Stimulated activated CD4-positive, alpha-beta T cell treated with anti-CD3 and anti-CD28 coated beads, Interleukin-15, amount 100 ng/mL, for 1 hour (primary cell): ENCODE measurements around the gene KAZALD1.

ENCODE experiments used
- DNase-seq, 2 donors: peaks; one replicate each; pipeline ENCODE4 v3.0.0-alpha.2; 2020; ENCODE audit warnings: low read depth in 1 of 2, low spot score in 1 of 2

Gene KAZALD1

DNA sequence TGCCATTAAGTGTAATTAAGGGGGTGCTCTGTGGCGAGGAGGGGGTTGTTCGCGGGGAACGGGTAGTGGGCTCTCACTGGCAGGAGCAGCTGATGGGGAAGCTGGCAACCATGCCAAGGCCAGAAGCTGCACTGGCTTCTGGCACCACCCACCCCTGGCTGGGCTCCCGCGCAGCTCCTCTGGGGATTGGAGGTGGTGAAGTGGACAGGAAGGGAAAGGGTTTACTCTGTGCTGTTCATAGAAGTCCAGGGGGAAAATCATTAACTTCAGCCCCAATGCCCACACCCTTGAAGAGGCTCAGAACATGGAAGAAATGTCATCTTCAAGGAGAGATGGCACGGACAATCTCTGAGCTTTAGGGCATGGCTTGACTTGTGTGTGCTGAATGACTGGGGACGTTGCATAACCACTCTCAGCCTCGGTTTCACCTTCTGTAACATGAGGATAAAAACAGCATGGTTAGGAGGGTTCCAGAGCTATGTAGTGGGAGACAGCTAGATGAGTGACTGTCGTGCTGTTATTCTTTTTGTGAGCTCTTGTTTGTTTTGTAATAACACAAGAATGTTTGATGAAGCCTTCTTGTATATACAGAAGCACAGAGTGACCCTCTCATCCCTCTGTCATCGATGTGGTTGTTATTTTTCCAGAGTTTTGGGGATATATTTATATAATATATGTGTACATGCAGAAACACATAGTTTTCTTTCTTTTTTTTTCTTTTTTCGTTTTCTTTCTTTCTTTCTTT, 29.9 kb downstream of the KAZALD1 start:
- no peak for DNase-seq

DNA sequence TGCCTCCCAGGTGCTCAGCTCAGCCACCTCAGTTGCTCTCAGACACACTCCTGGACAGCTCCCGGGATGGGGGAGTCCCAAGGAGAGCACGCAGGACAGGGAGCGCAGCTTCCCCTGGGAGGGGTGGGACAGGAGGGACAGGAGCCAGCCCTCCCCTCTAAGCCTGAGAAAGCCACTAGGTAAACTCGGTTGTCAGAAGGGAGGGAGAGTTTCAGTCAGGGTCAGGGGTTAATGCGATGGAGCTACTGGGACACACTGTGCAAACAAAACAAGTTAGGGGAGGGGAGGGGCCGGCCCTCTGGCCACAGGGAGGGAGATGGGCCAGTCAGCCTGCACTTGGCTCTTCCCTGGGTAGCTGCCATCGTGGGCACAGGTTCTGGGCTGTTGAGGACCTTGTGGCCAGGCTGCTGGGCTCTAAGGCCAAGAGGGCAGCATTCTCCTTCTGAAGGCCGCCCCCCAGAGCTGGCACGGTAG, 31.1 kb downstream of the KAZALD1 start:
- DNase-seq: no peak

DNA sequence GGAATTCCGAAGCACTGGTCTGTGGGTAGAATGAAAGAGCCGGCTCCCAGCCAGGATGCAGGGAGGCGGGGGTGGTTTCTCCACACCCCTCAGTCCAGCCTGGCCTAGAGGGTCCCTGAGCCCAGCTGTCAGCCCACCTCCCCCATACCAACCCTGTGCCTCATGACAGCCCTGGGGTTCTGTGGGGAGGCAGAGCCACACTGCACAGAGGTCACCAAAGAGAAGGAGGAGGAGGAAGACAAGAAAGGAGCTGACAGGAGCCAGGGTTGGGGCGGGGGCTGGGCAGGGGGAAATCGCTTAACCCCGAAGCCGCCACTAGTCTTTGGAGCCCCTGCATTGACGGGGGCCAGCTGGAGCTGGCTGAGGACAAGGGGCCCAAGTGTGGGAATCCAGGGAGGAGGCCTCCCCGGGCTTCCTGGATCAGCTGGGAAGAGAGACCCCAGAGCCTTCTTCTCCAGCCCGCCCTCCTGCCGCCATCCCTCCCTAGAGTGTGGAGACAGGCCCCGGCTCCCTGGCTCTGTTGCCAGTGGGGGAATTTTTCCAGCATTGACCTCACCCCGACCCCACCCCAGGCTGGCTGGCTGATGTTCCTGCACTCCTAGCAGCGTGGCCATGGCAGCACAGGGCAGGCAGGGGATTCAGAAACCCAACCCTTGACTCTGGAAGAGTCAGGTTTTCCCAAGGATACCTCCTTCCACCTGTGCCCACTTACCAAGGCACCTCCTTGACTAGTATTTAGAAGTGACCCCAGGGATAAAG, 32.5 kb downstream of the KAZALD1 start:
- no peak for DNase-seq

DNA sequence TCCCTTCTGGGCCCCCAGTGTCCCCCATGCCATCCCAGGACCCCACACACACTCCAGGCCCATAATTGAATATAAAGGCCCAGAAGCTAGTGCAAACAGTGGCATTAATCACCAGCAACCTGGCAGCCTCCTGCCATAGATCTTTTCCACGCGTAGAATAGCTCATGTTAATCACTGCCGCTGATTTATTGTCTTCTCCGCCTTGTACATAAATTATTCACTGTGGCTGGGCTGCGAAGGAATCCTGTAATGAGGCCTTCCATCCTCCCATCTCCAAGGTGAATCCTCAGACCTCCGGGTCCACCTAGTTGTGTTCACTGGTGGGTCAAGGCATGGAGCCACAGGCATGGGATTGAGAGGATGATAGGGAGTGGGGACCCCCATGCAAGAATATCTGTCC, 33.2 kb downstream of the KAZALD1 start:
- no peak for DNase-seq

DNA sequence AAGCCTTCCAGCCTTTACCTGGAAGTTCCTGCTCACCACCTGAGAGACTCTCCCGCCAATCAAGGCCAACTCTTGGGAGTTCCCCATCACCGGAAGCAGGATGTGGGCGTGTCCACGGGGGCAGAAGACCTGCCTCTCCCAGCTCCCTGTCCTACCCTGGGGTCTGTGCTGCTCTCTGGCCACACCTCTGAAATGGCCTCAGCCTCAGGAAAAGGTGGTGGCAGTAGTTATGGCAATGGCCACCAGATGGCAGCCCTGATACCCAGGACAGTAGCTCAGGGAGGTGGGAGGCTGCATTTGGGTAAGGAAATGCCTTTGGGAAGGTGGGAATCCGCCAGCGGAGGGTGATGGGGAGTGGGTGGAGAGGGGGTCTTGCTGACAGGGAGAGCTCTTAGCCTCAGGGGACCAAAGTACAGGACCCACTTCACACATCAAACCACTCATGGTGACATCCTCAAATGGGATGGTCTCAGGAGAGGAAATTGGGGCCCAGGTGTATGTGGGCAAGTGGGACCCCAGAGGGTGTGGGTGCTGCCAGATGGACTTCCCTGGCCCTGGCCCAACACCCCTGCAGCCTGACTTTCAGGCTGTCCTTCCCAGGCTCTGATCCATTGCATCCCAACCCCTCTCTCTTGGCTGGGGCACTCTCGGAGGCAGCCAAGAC, 33.9 kb downstream of the KAZALD1 start:
- peak; percentile 43 to 59 for DNase-seq

DNA sequence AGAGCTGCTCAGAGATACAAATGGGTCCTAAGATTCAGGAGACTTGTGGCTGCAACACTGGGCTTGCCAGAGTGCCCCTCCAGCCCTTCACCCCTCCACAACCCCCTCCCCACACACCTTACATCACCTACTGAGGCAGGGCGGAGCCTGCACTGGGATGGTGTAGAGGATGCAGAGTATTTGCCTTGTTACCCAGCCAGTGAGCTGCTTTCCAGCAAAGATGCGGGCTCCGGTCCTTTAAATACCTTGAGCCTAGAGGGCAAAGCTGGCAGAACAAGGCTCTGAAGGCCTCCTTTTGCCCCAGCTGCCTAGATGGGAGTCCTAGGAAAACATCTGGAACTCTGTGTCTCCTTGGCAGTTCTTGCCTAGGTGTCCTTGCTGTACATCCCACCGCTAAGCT, 34.6 kb downstream of the KAZALD1 start:
- DNase-seq: no peak

DNA sequence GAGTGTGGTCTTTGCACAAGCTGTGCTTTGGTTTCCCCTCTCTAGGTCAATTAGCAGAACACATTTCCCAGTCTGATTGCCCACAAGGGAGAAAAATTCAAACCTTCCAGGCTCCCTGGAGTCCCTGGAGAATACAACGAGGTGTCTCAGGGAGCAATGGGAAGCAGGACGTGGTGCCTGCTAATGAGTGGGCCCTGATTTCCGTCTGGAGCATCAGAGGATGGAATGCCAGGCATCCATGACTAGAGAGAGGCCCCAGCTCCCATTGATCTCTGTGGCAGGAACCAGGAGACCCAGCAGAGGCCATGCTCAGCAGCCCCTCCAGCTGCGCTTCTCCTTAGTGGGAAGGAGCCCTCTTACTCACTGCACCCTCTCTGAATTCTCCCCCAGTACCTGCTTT, 36.1 kb downstream of the KAZALD1 start:
- no peak for DNase-seq

DNA sequence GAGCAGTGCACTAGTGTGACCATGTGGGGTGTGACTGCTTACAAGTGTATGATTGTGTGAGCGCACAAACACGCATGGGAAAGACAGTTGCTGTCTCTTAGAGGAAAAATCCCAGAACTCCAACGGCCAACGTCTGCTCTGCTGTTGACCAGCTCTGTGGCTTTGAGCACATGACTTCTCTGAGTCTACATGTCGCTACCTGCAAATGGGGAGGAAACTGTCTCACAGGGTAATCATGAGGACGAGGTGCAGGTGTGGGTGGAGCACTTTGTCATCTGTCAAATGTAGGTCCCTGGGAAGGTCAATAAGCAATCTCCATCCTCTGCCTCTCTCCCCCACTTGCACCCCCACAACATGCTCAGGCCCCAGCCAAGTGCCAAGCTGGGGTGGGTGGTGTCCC, 38.1 kb downstream of the KAZALD1 start:
- no peak for DNase-seq

DNA sequence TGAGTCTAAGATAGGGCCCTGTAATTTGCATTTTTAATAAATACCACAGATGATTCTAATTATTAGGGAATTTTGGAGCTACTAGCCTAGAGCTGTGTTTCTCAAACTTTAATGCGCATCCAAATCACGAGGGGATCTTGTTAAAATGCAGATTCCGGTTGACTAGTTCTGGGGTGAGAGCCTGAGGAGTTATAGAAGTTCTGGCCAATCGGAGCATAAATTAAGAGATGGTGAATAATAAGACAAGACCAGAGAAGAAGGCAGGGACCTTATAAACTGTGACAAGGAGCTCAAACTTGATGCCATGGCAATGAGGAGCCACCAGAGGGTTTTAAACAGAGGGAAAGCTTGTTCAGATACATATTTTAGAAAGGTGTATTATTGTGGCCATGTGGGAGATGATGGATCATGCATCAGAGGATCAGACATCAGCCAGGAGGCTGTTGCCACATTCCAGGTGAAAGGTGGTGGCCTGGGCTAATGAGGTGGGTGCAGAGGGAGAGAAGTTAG, 39.6 kb downstream of the KAZALD1 start:
- DNase-seq: no peak

DNA sequence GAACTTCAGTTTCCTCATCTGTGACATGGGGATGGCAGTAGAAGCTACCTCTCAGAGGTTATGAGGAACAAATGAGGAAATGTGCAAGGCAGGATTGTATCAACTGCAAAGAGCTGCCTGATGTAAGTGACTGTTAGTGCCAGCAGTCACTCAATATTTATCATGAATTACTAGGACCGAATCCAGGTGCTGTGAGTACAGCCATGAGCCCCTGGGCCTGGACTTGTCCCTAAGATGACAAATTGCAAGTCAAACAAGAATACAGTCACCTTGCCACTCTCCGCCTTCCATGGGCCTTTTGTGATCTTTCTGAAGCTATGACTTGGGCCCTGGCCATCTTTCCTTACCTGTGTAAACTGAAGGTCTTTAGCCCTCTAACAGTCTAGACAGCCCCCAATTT, 41.6 kb downstream of the KAZALD1 start:
- no peak for DNase-seq

DNA sequence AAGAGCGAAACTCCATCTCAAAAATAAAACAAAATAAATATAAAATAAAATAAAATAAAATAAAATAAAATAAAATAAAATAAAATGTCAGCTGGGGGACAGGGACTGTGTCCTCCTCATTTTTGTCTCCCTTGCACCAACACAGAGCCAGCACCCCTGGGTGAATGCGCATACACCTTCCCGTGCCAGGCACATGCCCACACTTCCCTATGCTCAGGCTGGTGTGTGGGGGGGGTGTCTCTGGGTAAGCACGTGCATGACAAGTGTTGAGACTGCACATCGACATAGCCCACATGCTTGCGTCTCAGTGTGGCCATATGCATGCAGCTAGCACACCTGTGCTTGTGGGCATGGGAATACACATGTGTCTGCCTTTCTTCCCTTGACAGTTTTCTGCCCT, 44.6 kb downstream of the KAZALD1 start:
- no peak for DNase-seq

DNA sequence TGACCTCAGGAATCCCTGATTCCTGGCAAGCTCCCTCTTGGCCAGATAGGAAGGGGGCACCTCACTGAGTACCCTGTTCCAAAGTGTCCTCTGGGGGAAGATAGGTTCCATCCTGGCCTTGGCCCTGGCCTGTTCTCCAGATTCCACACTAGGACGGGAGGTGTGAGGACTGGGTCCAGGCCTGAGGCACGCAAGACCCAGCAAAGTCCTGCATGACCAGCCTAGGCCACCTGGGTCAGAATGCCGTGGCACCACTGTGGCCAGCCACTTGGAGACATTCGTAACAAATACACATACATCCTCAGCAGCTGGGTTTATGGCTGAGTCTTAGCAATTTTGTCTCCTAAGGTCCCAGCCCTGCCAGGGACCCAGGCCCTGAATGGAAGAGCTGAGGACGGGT, 46.0 kb downstream of the KAZALD1 start:
- DNase-seq: no peak

DNA sequence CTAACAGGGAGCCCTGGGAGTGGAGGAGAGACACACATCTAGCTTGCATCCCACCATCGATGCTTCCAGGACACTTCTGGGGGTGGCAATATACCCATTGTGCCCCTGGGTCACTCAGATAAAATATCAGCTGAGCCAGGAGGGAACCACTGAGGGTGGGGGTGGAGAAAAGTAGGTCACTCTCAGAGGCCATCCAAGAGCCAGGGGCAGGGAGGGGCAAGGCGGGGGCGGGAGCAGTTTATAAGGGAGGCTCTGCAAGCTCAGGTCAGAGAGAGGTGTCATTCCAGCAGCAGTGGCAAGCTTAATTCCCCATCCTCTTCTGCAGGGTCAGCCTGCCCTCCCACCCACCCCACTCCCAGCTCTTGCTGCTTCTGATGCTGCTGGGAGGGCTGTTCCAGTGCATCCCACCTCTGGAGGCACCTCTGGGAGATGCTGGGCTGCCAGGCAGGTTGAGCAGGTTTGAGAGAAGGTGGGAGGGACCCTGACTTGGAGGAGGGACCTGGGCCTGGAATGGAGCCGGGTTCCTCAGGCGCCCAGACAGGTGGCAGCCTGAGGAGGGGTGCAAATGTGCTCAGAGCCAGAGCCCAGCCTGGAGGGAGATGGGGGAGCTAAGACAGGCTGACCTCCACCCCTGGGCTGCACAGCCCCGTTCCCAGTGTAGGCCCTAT, 49.2 kb downstream of the KAZALD1 start:
- DNase-seq: no peak

DNA sequence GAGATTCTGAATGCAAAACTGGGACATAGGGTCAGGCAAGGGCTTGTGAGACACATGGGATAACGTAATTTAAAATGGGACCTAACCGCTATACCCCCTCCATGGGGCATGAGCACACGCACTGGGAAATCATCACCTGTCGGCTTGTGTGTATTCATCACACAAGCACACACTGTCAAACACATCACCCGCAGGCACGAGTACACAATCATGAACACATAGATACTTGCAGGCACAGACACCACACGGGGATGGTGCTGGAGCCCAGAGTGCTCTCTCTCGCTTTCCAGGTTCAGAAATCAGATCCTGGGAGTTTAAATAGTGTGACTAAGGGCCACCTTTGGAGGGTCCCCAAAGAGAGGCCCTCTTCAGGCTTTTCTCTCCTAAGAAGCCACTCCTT, 49.8 kb downstream of the KAZALD1 start:
- no peak for DNase-seq

DNA sequence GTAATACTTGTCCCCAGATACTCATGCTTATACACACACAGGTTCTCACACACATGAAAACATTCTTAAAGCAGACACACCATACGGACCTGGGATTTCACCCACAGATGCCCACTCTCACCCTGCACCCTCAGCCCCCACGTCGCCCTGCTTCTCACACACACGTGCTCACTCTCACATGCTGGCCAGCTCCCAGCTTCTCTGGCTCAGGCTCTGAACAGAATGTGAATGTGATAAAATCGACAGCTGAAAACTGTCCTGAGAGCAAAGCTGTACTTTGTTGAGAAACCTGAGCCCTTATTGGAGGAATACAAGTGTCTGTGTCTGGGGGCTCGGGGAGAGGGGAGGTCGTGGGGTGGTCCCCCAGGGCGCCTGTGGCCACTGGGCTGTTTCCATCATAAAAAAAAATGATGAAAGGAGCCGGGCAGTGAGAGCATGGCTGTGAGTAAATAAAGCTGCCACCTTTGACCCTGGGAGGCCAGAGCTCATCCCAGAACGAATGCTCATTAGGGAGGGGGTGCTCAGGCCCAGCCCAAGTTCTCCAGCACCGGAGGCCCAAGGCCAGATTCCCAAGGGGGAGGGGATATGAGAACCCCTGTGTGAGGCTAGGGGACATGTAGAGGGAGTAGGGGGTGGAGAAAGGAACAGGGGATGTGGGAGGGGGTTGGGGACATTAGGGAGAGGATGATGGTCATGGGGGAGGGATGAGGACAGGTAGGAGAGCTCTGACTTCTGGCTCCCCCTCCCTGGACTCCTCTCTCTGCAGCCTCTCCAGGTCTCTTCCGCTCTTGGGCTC, 51.2 kb downstream of the KAZALD1 start:
- DNase-seq: no peak

DNA sequence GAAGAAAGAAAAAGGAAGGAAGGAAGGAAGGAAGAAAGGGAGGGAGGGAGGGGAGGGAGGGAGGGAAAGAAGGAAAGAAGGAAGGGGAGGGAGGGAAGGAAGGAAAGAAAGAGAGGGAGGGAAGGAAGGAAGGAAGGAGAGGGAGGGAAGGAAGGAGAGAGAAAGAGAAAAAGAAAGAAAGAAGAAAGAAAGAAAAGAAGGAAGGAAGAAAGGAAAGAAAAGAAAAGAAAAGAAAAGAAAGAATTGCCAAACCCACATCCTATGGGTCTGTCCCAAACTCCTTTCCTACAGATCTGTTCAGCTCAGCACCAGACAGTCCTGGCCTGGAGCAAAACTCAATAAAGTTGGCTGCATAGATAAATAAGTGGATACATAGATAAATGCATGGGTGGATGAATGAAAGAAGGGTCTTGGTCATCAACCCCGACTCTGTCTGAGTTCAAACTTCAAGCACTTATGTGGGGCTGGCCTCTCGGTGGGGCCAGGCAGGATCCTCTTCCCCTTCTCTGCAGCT, 52.2 kb downstream of the KAZALD1 start:
- DNase-seq: no peak

DNA sequence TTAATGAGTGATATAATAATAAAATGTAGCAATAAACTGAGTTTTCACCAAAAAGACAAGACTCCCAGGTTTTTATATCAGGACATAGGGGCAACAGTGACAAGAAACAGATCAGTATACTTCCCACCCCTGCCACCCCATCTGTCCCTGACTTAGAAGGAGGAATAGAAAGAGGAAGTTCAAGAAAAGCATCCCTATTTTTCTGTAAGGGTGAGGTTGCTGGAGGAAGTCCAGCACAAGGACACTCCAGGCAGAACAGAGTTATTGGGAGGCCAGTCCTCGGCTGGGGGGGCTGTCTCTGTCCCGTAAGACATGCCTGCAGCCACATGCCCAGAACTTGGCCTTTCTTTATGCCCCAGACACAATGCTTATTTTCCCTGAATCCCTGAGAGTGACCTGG, 52.9 kb downstream of the KAZALD1 start:
- no peak for DNase-seq
